HG02840 (cell line): Measurements from ENCODE around the gene GATAD2B.
"Not testable (repeated sequence)": the region's sequence is repeated elsewhere in the genome, so short reads cannot be mapped to it uniquely, and the experiment has no call there.

Experiments
- ATAC-seq: cut with Tn5 transposase; IDR thresholded peaks from one replicate; pipeline ENCODE4 v1.9.1; 2021; ENCODE audit warnings: mild to moderate bottlenecking, moderate library complexity, moderate number of reproducible peaks; ENCODE audit not compliant: unreplicated experiment, low FRiP score

The GATAD2B gene

DNA sequence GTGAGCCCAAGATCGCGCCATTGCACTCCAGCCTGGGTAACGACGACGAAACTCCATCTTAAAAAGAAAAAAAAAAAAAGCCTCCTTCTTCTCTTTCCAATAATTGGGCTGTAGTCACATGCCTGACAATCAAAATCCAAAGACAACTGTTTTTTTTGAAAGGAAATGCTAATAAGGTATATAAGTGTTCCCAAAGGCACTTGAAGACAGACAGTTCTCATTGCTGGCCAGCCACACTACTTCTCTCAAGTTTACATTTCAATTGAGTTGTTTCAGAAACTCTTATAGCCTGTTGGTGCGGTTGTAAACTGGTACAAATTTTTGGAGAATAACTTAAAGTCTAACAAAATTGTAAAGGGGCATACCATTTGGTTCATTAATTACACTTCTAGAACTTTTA is 23.3 kb downstream of the GATAD2B start:
- no peak for ATAC-seq

DNA sequence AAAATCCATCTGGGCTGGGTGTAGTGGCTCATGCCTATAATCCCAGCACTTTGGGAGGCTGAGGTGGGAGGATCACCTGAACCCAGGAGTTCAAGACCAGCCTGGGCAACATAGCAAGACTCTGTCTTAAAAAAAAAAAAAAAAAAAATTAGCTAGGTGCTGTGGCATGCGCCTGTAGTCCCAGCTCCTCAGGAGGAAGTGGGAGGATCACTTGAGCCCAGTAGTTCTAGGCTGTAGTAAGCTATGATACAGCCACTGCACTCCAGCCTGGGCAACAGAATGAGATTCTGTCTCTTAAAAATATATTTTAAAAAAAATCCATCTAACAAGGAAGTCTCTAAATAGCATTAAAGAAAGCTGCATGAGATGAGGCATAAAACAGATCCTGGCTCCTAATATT is 26.9 kb downstream of the GATAD2B start:
- not testable (repeated sequence) for ATAC-seq

- ATAC-seq, result not testable (repeated sequence)
Observed at GRCh38 chr1:153891042-153891441, 31.7 kb downstream of the GATAD2B start.

DNA sequence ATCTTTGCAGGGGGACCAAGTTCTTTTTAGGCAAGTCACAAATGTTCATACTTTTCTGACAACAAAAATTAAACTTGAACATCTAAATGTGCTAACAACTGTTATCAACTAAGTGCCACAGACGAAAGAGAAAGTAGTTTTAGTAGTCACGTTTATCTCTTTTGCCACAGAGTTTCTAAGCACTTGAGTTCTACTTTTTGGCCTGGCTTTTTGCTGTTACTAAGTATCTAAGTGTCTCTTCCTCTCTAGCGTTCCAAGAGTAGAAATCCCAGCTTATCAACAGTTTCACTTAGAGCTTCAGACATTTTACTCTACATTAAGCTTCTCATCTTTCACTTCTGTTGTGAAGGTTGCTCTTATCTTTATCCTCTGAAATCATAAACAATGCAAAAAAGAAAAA is 34.2 kb downstream of the GATAD2B start:
- ATAC-seq, result no peak

GRCh38 chr1:153886127-153886526 is 36.6 kb downstream of the GATAD2B start:
- no peak for ATAC-seq

GRCh38 chr1:153883223-153883622 is 39.5 kb downstream of the GATAD2B start:
- no peak for ATAC-seq

GRCh38 chr1:153882296-153882912 is 40.4 kb downstream of the GATAD2B start:
- ATAC-seq, result no peak

GRCh38 chr1:153881751-153882150 is 41.0 kb downstream of the GATAD2B start:
- ATAC-seq, result no peak

GRCh38 chr1:153880962-153881361 is 41.8 kb downstream of the GATAD2B start:
- no peak for ATAC-seq

- ATAC-seq, result no peak
Observed at GRCh38 chr1:153880024-153880423, 42.7 kb downstream of the GATAD2B start.

GRCh38 chr1:153877112-153877511 is 45.7 kb downstream of the GATAD2B start:
- ATAC-seq, result no peak

- no peak for ATAC-seq
Observed at GRCh38 chr1:153872934-153873333, 49.8 kb downstream of the GATAD2B start.

DNA sequence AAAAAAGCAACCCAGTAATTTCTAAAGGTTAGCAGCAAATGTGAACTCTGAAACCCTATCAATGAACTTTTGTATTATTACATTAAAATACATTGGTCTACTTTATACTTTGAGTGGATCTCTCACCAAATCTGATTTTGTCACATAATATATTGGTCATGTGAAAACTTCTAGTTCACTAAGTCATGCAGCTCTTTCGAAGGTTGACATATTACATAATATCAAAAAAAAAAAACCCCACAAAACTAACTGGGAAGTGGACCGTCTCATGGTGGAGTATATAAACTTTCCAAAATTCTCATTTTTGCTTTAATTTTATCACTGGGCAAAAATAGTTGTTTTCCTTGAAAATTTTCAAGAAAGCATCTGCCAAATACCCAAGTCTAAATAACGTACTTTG is 50.4 kb downstream of the GATAD2B start:
- ATAC-seq, result no peak

DNA sequence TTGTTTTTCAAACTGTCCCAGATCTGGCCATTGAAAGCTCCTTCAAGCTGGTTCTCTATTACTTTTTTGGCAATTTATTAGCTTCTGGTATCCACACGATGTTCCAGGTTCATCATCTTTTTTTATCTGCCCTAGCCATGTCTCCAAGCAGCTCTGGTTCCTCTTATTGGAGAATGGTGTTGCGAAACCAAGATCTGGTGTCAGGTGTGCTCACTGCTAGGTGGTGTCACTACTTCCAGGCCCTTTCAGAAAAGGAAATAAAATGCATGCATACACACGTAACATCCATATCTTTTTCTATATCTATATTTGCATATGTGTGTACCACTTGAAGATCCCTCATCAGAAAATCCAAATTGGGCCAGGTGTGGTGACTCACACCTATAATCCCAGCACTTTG is 53.3 kb downstream of the GATAD2B start:
- ATAC-seq, result no peak

GRCh38 chr1:153866045-153866850 is 56.5 kb downstream of the GATAD2B start:
- ATAC-seq, result no peak

GRCh38 chr1:153860285-153860684 is 62.5 kb downstream of the GATAD2B start:
- no peak for ATAC-seq

DNA sequence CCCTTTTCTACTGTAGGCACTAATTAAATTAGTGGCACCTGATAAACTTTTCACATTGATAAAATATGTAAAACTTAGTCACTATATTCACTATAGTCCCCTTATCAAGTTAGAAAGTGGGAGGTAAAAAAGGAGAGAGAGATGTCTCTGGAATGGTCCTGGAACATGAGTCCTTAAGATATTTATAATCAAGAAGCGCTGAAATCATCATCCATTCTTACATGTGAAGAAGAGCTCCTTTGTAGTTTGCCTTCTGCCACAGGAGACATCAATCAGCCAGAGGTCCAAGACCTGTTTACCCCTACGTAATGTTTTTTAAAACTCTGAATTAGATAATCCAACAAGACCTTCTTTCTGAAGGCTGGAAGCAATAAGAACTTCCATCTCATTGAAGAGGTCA is 65.3 kb downstream of the GATAD2B start:
- no peak for ATAC-seq

GRCh38 chr1:153856763-153857162 is 66.0 kb downstream of the GATAD2B start:
- no peak for ATAC-seq

DNA sequence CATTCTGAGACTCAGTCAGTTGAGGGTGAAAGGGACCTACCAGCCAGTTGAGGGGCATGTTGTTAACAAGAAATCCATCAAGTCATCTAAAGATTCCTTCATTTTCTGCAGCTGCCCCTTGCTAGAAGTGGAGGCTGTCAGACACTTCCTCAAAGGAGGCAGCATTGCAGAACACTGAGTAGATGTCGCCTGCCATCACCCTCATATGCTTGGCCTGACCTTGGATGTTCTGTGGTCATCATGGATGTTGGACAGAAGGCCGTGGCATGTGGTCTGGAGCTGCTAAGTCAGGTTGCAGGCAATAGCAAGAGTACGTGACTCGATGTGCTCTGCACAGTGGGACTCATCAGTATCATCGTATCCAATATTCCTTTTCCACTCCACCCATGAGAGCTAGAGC is 70.6 kb downstream of the GATAD2B start:
- no peak for ATAC-seq

GRCh38 chr1:153849487-153850185 is 73.1 kb downstream of the GATAD2B start:
- peak; percentile 72 for ATAC-seq

DNA sequence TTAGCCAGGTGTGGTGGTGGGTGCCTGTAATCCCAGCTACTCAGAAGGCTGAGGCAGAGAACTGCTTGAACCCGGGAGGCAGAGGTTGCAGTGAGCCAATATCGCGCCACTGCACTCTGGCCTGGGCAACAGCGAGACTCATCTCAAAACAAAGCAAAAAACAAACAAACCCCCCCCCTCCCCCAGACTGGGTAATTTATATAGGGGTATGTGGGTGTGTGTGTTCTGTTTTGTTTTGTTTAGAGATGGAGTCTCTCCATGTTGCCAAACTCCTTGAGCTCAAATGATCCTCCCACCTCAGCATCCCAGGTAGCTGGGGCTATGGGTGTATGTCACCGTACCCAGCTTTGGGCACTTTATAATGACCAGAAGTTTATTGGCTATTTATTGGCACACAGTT is 74.0 kb downstream of the GATAD2B start:
- no peak for ATAC-seq
